RWPE1 (cell line): ENCODE measurements around the gene HOXC13.

Source experiments
- CTCF ChIA-PET: fragments of 350-600 bp; sonication (Branson Sonifier 250); formaldehyde crosslinking; extraction: SDS; loops from one replicate; lab custom pipeline; 2021; lab: Yijun Ruan, JAX
- POLR2A ChIA-PET: fragments of 400-600 bp; formaldehyde crosslinking; extraction: SDS; loops from one replicate; lab custom pipeline; 2020; ENCODE audit warnings: antibody characterized with exemption; ENCODE audit not compliant: low non-redundant PET; lab: Yijun Ruan, JAX
- DNase-seq: peaks from one replicate; pipeline ENCODE4 v3.0.0; 2012; ENCODE audit warnings: low spot score
- H3K27ac ChIP-seq: fragments of 450-650 bp; 2 replicates; pipeline ENCODE4 v1.5.1; 2017
- CTCF ChIP-seq: fragments of 450-650 bp; conservative IDR thresholded peaks from 2 replicates; pipeline ENCODE4 v1.5.1; 2017; ENCODE audit warnings: low read depth, mild to moderate bottlenecking

Gene HOXC13

GRCh38 chr12:53942467-53942997 lies 3.9 kb downstream of the HOXC13 start:
- no peak for DNase-seq
- ChIA-PET CTCF (no interaction called here), POLR2A (interaction anchor here (0.6 kb wide), 1 partner anchor 66 kb away, joined by 3 read pairs; the partner anchor contains the start of gene HOXC8)
- TF ChIP-seq CTCF: no peak
- no peak overlapping the region for H3K27ac ChIP-seq

- ChIA-PET CTCF (interaction anchor here (1.0 kb wide), 1 partner anchor 198 kb away, joined by 3 read pairs; no protein-coding TSS in a partner anchor), POLR2A (interaction anchor here (0.5 kb wide), 1 partner anchor 30 kb away, joined by 6 read pairs; no protein-coding TSS in a partner anchor)
- TF ChIP-seq CTCF: no peak
- no peak overlapping the region for H3K27ac ChIP-seq
- no peak for DNase-seq
Observed at GRCh38 chr12:53944209-53944608, 5.6 kb downstream of the HOXC13 start.

- POLR2A ChIA-PET: no interaction called here
- CTCF ChIA-PET: interaction anchor here (0.7 to 1.0 kb wide), 2 partner anchors 162 to 199 kb away, joined by 3 to 4 read pairs; no protein-coding TSS in a partner anchor
Observed at GRCh38 chr12:53944907-53945847, 6.5 kb downstream of the HOXC13 start.

GRCh38 chr12:53947743-53948142 lies 9.1 kb downstream of the HOXC13 start:
- H3K27ac ChIP-seq: no peak overlapping the region
- TF ChIP-seq CTCF: no peak
- CTCF ChIA-PET: no interaction called here
- no peak for DNase-seq
- POLR2A ChIA-PET: no interaction called here

More at GRCh38 chr12:53944907-53945847, 6.5 kb downstream of the HOXC13 start:
- no peak overlapping the region for H3K27ac ChIP-seq
- TF ChIP-seq CTCF: no peak
- no peak for DNase-seq

GRCh38 chr12:53948650-53949593 lies 10.3 kb downstream of the HOXC13 start:
- no peak for TF ChIP-seq CTCF
- POLR2A ChIA-PET: no interaction called here
- CTCF ChIA-PET: no interaction called here
- H3K27ac ChIP-seq: no peak overlapping the region
- DNase-seq: no peak
